NB4 (cell line): ENCODE measurements around the gene ICE2.
"Not testable (repeated sequence)": the region's sequence is repeated elsewhere in the genome, so short reads cannot be mapped to it uniquely, and the experiment has no call there.

ENCODE experiments used
- DNase-seq: peaks from one replicate; pipeline ENCODE4 v3.0.0; 2010; ENCODE audit warnings: low read depth
- H3K4me3 ChIP-seq: one replicate; pipeline ENCODE4 v1.5.1; 2011; ENCODE audit warnings: mild to moderate bottlenecking, low read depth, low read length, moderate library complexity
- CTCF ChIP-seq: IDR thresholded peaks from one replicate; pipeline ENCODE4 v1.5.1; 2012; ENCODE audit warnings: low read depth, low read length
- MAX ChIP-seq: IDR thresholded peaks from 2 replicates; pipeline ENCODE4 v1.6.1; 2011; ENCODE audit warnings: low read depth, low read length
- MYC ChIP-seq: IDR thresholded peaks from 2 replicates; pipeline ENCODE4 v1.6.1; 2011; ENCODE audit warnings: low read depth, low read length
- POLR2A ChIP-seq: IDR thresholded peaks from 2 replicates; pipeline ENCODE4 v1.6.1; 2011; ENCODE audit warnings: mild to moderate bottlenecking; ENCODE audit not compliant: insufficient read length; ENCODE audit errors: extremely low read depth

ICE2 gene

DNA sequence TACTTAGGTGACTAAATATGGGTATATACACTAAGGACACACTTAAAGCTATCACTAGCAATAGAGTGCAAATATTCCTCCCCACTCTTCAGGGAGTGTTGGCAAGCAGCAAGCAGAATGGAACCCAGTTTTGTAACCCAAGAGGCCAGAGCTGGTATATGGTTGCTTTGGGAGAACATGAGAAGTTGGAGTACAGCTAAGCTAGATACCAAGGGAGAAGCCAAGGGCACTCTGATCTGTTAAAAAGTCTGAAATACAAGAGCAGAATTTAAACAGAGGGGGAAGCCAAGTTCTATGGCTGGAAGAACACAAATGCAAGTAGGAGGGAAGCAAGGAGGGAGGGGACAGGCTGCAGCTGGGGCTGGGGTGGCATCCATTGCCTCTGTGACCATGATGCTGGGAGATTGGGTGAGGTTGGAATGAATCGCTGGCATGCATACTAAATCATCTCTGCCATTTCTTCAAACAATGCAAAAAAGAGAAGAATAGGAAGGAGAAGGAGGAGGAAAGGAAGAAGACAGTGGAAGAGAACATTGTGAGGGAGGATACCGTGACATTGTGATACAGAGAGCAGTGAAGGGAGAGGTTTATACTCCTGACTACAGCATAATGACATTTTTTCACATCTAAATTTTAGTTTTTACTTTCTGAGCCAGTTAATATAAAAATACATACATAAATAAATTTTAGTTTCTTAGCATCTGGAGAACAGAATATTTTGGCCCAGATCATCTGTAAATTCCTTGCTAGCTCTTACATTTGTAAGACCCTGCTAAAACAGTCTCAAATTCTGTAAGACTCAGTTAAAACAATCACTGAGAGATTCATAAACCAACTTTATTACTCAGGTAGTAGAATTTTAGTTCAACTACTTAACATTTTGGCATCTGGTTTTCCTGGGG lies 72.2 kb downstream of the ICE2 start:
- DNase-seq: no peak
- no peak overlapping the region for H3K4me3 ChIP-seq
- TF ChIP-seq POLR2A (no peak), MYC (no peak), MAX (no peak), CTCF (no peak)

- no peak for TF ChIP-seq MAX
- TF ChIP-seq CTCF: no peak
- no peak for TF ChIP-seq MYC
Measured at GRCh38 chr15:60405399-60405798, 73.5 kb downstream of the ICE2 start.

DNA sequence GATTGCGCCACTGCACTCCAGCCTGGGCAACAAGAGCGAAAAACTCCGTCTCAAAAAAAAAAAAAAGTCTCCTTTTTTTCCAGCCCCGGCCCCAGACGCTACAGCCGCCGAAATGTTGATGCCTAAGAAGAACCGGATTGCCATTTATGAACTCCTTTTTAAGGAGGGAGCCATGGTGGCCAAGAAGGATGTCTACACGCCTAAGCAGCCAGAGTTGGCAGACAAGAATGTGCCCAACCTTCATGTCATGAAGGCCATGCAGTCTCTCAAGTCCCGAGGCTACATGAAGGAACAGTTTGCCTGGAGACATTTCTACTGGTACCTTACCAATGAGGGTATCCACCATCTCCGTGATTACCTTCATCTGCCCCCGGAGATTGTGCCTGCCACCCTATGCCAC lies 74.6 kb downstream of the ICE2 start:
- DNase-seq, H3K4me3 ChIP-seq: not testable (repeated sequence)

More at GRCh38 chr15:60405399-60405798, 73.5 kb downstream of the ICE2 start:
- DNase-seq: no peak
- no peak overlapping the region for H3K4me3 ChIP-seq

DNA sequence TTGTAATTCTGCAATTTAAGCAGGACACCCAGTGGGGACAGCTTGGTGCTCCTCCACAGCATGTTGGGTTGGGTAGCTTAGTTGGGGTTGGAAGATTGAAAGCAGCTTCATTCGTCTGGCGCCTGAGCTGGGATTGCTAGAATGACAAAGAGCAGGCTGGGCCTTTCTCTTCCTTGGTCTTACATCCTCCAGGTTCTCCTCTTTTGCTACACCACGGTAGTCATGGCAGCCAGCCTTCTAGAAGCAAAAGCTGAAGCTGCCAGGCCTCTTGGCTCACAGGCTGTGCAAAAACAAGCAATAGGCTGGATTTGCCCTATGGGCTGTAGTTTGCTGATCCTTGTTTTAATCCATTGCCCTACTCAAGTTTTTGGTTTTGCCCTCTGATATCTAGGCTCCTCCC lies 78.0 kb downstream of the ICE2 start:
- TF ChIP-seq CTCF (no peak), MAX (no peak), MYC (no peak), POLR2A (no peak)
- no peak overlapping the region for H3K4me3 ChIP-seq
- DNase-seq: no peak

DNA sequence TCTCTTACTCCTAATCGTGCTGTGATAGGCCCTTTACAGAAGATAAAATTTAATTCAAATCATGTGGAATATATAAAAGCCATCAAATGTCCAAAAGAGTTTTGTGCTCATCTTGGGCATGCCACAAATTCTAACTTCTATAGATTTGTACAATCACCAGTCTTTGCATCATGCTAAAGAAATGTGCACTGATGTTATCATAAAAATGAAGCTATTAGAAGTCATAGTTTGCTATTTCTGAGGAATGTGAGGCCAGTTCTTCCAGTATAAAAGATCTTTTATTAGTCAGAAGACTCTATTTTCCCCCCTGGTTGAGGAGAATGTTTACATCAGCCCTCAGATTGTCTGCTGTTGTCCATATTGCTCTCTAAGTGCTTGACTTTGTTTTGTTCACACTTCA lies 79.0 kb downstream of the ICE2 start:
- no peak for TF ChIP-seq POLR2A
- no peak for TF ChIP-seq CTCF
- no peak for TF ChIP-seq MYC
- no peak for TF ChIP-seq MAX
- H3K4me3 ChIP-seq: no peak overlapping the region
- no peak for DNase-seq

GRCh38 chr15:60399246-60399915 lies 79.6 kb downstream of the ICE2 start:
- peak overlapping the region; percentile 21 for H3K4me3 ChIP-seq
- TF ChIP-seq MAX (no peak), CTCF (no peak), MYC (no peak), POLR2A (no peak)
- DNase-seq: peak; percentile 20
